HFFc6 (cell line): ENCODE results near the gene FHL1. TPM values are rescaled to one million over a fixed set of nuclear protein-coding genes. Genes with fewer than 3 reads are reported as not detected.
A peak's percentile ranks its signal among the peaks of the same experiment; 100 is the strongest.

Experiments
- DNase-seq: peaks from one replicate; pipeline ENCODE4 v3.0.0-alpha.2; 2018
- H3K27ac Mint-ChIP-seq: 2 replicates; pipeline ENCODE4 v1.8.0; 2020; ENCODE audit warnings: mild to moderate bottlenecking, mixed read lengths
- H3K27me3 Mint-ChIP-seq: 2 replicates; pipeline ENCODE4 v1.8.0; 2021; ENCODE audit warnings: mild to moderate bottlenecking, moderate library complexity, mixed read lengths; ENCODE audit not compliant: insufficient read depth
- H3K36me3 Mint-ChIP-seq: 2 replicates; pipeline ENCODE4 v1.8.0; 2021; ENCODE audit warnings: low read depth, mixed read lengths
- H3K4me1 Mint-ChIP-seq: 2 replicates; pipeline ENCODE4 v1.8.0; 2020; ENCODE audit warnings: low read depth, mixed read lengths
- H3K4me3 Mint-ChIP-seq: 2 replicates; pipeline ENCODE4 v1.8.0; 2020; ENCODE audit warnings: mild to moderate bottlenecking, moderate library complexity, mixed read lengths
- H3K9me3 Mint-ChIP-seq: 2 replicates; pipeline ENCODE4 v1.8.0; 2020; ENCODE audit warnings: mild to moderate bottlenecking, mixed read lengths
- CTCF ChIP-seq: fragments of 200-600 bp; sonication (generic); IDR thresholded peaks from 2 replicates; pipeline ENCODE4 v1.5.0; 2021; ENCODE audit warnings: antibody characterized with exemption, mild to moderate bottlenecking
- total RNA-seq, 6 experiments: library from RNA; stranded (reverse); fragmentation: NEBNext Ultra II Directional; extraction: Animal tissue kit (Norgen Biotek cat#: 25700); gene quantifications; 2 replicates in 1 of 6; 3 replicates in 5 of 6; pipeline ENCODE4 v1.2.3, GENCODE V29; 2021

Gene FHL1
- total RNA-seq, 6 experiments from 2014 or later = 409 to 808 (median 455) TPM

GRCh38 chrX:136171420-136171819, 24.1 kb downstream of the FHL1 start:
- H3K9me3 Mint-ChIP-seq = no peaks in the 10 kb centered on the region
- no peak for DNase-seq
- no peaks in the 10 kb centered on the region for H3K36me3 Mint-ChIP-seq
- H3K4me1 Mint-ChIP-seq = peaks cover 66% of the 10 kb centered on the region
- H3K4me3 Mint-ChIP-seq = peak overlapping the region; percentile 83
- peak overlapping the region; percentile 86 for H3K27ac Mint-ChIP-seq
- no peak for TF ChIP-seq CTCF
- no peaks in the 10 kb centered on the region for H3K27me3 Mint-ChIP-seq

DNA sequence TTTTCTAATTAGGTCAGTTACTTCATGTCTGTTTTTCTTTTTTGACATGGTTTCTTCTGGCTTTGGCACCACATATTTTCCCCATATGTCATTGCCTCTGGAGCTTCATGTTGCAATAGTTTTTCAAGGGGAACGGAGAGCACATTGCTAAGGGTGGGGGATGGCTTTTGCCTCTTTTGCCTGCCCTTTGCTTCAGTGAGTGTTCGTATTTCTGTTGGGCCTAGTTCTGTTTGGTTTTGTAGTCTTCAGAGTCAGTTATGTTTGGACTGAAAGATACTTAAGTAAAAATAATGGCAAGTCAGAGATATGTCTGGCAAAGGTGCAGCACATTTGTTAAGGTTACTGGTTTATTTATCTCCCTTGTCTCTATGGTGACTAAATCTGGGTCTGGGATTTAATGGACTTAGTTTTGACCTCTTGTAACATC, 29.1 kb downstream of the FHL1 start:
- H3K27me3 Mint-ChIP-seq = no peaks in the 10 kb centered on the region
- H3K27ac Mint-ChIP-seq = peak overlapping the region; percentile 97
- no peaks in the 10 kb centered on the region for H3K9me3 Mint-ChIP-seq
- peaks cover 36% of the 10 kb centered on the region for H3K4me1 Mint-ChIP-seq
- peak overlapping the region; percentile 47 for H3K4me3 Mint-ChIP-seq
- H3K36me3 Mint-ChIP-seq = no peaks in the 10 kb centered on the region
- no peak for TF ChIP-seq CTCF
- peak; percentile 71 for DNase-seq

DNA sequence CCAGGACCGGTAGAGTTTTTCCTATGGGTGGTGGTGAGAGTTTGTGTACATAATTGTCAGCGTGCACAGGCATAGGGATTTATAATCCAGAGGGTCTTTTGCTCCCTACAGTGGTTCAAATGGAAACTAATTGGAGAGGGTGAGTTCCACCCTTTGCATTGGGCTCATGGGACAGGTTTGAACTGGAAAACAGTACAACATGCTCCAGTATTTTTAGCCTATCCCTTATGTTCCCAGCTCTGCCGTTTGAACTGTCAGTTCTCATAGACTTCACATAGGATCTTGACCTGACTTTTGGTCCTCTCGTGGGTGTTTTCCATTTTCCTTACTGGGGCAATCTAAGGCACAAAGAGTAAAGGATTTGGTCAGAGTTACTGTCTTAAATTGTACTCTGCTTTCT, 31.8 kb downstream of the FHL1 start:
- Mint-ChIP-seq H3K4me3 (no peak overlapping the region), H3K36me3 (no peaks in the 10 kb centered on the region), H3K27me3 (no peaks in the 10 kb centered on the region), H3K9me3 (no peaks in the 10 kb centered on the region), H3K4me1 (peaks cover 34% of the 10 kb centered on the region), H3K27ac (no peak overlapping the region)
- no peak for DNase-seq
- TF ChIP-seq CTCF = no peak

- Mint-ChIP-seq H3K9me3 (no peaks in the 10 kb centered on the region), H3K27ac (0 out of 2 replicates have a peak overlapping the region, but pooled peaks have one; percentile 31), H3K36me3 (no peaks in the 10 kb centered on the region), H3K27me3 (peaks cover 1% of the 10 kb centered on the region; the same call in 1 of the 2 replicates), H3K4me3 (no peak overlapping the region), H3K4me1 (peaks cover 29% of the 10 kb centered on the region)
- TF ChIP-seq CTCF = no peak
- no peak for DNase-seq
Measured at GRCh38 chrX:136182414-136182813, 35.1 kb downstream of the FHL1 start.

GRCh38 chrX:136183172-136183571, 35.8 kb downstream of the FHL1 start:
- Mint-ChIP-seq H3K9me3 (no peaks in the 10 kb centered on the region), H3K4me1 (peaks cover 24% of the 10 kb centered on the region), H3K27me3 (peaks cover 1% of the 10 kb centered on the region; the same call in 1 of the 2 replicates), H3K4me3 (no peak overlapping the region), H3K27ac (no peak overlapping the region), H3K36me3 (no peaks in the 10 kb centered on the region)
- no peak for TF ChIP-seq CTCF
- DNase-seq = no peak

DNA sequence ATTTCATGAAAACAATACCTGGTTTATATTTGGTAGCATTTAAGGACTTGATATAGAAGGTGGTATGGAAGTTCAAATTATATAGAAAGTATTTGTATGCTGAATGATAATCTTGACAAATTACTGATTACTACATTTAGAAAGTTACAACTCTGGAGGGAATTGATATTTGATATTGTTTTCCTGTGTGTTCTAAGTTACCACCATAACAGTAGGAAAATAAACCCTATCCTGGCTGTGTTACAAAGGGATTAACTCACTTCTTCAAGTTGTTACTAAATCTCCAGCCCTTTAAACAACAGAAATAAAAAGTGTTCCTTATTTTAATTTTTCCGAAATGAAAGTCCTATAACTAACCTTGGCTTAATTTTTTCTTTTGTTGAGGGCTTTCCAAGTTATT, 36.6 kb downstream of the FHL1 start:
- DNase-seq = no peak
- peaks cover 24% of the 10 kb centered on the region for H3K4me1 Mint-ChIP-seq
- no peaks in the 10 kb centered on the region for H3K9me3 Mint-ChIP-seq
- no peak overlapping the region; the same call in 1 of the 2 replicates for H3K4me3 Mint-ChIP-seq
- no peaks in the 10 kb centered on the region for H3K36me3 Mint-ChIP-seq
- no peak overlapping the region; the same call in 1 of the 2 replicates for H3K27ac Mint-ChIP-seq
- H3K27me3 Mint-ChIP-seq = peaks cover 1% of the 10 kb centered on the region; the same call in 1 of the 2 replicates
- TF ChIP-seq CTCF = no peak
